Activated CD4-positive, alpha-beta T cell treated with anti-CD3 and anti-CD28 coated beads, Interleukin-2, Interleukin-6, amounts not matched to agents 100 ng/mL and 50 ng/mL, durations not matched to agents 16 hours and 8 hours (primary cell): ENCODE data around the gene TMED7.

ENCODE experiments used
- DNase-seq: peaks from one replicate; pipeline ENCODE4 v3.0.0-alpha.2; 2020

Gene TMED7

DNA sequence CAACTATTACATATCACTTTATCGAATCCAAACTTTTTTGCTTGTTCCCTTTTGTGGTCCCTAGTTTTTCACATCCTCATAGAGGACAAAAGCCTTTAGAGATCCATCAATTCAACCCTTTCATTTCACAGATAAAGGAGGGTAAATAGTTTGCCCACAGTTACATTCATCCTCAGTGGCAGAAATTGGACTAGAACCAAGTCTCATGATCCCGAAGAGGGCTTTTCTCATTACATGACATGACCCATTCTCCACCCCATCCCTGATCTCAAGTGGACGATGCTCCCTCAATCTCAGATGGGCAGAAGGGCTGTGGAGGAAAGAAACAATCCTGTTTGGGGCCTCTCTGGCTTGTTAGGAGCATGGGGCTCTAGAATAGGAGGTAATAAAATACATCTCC, 46.6 kb downstream of the TMED7 start:
- DNase-seq, result no peak

DNA sequence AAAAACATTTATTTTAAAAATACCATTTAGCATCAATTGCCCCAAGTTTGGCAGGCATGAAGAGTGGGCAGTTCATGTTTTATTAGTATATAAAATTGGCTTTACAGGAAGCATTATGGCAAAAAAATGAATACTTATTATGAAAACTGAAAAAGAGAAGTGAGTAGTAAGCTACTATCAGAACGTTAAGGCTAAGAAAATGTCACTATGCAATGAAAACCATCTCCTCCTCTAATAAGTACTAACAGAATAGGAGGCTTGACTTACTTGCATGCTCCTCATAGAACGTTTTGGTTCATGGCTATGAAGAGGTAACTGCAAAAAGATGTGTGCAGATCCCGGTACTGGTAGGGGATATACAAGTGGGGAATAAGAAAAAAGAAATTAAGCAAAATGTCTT, 47.2 kb downstream of the TMED7 start:
- DNase-seq, result no peak

- DNase-seq, result no peak
Measured at GRCh38 chr5:115577741-115578140, 48.1 kb downstream of the TMED7 start.

DNA sequence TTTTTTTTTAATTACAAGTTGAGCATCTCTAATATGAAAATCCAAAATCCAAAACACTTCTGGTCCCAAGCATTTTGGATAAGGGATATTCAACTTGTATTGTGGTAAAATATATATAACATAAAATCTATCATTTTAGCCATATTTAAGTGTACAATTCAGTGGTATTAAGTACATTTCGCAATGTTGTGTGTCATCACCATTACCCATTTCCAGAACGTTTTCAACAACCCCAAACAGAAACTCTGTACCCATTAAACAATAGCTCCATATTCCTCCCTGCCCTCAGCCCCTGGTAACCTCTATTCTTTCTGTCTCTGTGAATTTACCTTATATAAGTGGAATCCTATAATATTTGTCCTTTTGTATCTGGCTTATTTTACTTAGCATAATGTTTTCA, 48.5 kb downstream of the TMED7 start:
- DNase-seq, result no peak

- no peak for DNase-seq
Measured at GRCh38 chr5:115575167-115576070, 50.4 kb downstream of the TMED7 start.

- DNase-seq, result no peak
Measured at GRCh38 chr5:115573133-115573532, 52.7 kb downstream of the TMED7 start.

DNA sequence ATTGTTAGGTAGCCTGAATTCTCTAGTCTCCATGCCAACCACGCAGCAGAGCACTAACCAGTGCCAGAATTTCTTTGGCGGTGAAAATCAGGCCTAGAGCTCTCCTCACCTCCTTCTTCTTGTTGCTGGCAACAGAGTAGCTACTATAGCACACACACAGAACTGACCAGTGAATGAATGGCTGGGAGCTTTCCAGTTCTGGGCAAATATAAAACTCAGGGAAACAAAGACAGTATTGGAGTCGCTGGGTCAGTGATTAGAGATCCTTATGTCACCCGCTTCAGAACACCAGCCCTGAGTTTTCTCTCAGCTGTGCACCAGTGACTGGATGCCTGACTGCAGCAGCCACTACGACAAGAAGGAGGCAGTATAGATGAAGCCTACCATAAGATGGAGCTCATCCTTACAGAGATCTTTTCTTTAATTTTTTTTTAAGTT, 54.4 kb downstream of the TMED7 start:
- no peak for DNase-seq

GRCh38 chr5:115568668-115569067, 57.2 kb downstream of the TMED7 start:
- DNase-seq, result no peak

DNA sequence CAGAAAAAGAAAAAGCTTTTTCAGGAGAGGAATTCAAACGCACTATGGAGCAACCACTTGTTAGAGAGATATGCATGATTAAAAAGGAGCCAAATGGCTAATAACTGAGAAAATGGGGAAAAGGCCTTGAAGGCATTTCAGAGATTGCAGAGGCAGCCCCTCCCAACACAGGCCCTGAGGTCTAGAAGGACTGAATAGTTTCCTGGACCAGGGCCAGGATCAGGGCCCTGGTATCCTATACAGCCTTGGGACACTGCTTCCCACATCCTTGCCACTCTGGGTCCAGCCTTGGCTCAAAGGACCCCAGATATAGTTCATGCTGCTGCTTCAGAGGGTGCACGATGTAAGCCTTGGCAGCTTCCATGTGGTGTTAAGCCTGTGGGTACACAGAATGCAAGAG, 60.6 kb downstream of the TMED7 start:
- DNase-seq, result no peak
